Measurements from ENCODE around the gene FAM83C.

FAM83C gene

DNA sequence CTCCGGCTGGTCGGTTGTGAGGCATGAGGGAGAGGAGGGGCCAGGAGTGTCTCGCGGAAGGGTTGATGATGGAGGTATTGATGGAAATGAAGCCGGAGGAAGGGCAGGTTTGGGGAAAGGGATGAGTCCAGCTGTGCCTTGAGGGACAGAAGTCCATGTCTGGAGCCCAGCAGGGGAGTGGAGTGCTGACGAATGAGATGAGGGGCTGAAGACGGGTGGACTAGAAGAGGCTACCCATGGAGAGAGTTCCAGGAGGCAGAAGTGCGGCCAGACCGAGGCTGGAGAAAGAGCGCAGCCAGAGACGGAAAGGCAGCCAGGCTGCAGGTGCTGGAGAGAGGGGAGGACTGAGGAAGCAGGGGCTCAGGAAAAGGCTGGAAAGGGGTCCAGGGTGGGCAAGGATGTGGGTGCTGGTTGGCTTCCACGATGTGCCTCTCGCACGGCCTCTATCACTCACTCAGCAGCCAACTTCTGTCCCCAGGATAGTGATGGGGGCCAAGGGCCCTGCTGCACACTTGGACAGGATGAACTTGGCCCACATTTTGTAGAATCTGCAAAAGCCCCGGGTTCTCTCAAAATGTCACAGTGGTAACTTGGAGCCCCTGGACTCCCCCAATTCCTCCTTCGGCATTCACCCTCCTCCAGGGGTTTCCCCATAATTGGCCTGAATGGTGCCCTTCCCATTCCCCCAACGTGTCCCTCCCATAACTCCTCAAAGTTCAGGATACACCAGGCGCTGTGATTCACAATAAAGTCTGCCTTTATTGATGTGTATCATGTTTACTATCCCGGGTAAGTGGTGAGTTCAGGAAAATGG lies 7.0 kb downstream of the FAM83C start:
- DNase-seq, result peak in 6 of 56 donors; percentile 22 to 46 (median 40)

DNA sequence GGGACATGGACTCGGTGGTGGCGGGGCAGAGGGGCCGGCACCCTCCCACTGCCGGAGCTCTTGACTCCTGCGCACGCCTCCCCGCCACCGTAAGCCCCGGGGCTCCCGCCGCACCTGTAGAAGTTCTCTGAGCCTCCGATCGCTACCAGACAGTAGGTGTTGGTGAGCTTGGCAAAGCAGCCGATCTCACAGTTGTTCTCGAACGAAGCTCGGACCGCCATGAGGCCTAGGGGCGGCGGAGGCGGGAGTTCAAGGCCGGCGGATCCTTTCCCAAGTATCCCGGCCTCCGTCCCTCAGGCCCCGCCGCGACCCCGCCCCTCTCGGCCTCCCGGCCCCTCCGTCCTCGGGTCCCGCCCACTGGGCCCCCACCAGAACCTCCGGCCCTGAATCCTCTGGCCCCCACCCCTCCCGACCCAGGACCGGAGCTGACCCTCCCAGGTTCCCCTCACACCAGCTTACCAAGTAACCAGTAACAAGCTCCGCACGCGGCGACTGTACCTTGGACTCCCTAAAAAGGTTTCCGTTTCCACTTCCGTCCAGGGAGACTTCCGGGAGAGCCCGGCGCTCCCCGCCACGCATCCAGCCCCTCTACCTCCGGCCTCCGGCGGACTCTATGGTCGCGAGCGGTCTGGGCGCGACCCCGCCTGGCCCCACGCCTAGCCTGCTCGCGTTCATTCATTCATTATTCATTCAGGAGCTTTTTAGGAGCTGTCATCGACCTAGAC lies 7.8 kb downstream of the FAM83C start, which contains the start of gene EIF6:
EIF6 (minus strand) TSS at position 506 of the 725 bp plus-strand sequence; CDS start at position 221, 285 bp downstream.
- DNase-seq, result peak in 54 of 56 donors; percentile 18 to 84 (median 68)

DNA sequence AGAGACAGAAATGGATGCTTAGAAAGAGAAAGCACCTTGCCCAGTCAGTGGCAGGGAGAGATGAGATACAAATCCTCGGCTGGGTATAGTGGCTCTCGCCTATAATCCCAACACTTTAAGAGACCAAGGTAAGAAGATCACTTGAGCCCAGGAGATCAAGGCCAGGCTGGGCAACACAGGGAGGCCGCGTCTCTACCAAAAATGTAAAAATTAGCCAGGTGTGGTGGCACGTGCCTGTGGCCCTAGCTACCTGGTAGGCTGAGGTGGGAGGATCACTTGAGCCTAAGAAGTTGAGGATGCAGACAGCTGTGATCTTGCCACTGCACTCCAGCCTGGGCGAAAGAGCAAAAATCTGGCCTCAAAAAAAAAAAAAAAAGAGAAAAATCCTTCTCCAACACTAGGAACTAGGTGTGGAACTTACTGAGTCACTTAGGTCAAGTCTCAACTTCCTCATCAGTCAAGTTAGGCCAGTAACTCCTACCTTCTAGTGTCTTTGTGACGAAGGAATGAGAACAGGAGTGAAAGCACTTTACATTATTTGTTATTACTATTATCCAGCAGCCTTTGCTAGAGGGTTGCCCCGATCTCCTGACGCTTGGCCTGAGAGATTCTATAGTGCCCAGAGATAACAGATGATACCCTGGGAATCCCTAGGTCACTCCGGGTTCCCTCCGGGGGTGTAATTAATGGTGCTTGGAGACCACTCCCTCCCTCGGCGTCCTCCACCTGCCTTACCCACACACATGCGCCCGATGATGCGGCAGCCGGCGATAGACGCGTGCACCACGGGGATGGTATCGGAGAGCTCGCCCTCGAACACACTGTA lies 8.6 kb downstream of the FAM83C start:
- no peak for DNase-seq

DNA sequence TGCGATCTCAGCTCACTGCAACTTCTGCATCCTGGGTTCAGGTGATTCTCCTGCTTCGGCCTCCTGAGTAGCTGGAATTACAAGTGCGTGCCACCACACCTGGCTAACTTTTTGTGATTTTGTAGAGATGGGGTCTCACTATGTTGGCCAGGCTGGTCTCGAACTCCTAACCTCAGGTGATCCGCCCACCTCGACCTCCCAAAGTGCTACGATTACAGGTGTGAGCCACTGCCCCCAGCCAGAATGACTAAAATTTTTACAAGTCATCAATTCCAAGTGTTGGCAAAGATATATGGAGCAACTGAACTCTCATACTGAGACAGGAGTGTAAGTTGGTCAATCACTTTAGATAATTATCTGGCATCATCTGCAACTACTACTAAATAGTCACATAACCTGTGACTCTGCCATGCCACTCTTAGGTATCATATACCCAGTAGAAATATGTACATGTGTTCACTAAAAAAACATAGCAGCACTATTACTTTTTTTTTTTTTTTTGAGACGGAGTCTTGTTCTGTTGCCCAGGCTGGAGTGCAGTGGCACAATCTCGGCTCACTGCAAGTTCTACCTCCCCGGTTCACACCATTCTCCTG lies 10.6 kb downstream of the FAM83C start:
- no peak for DNase-seq

DNA sequence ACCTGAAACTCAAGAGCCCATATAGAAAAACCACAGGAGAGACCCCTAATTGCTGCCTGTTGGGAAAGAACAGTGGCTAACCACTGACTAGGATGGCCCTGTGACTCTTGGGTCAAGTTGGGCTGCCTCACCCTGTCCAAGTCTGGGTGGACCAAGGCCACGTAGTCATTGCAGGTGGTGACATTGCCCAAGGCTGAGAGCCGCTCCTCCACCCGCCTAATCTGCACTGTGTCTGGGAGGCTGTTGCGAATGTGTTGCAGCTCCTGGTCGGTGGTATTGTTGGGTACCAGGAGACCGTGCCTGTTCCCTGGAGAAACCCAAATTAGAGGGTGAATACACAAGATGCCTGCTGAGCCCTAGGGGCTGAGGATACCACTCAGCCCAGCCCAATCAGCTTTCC lies 11.7 kb downstream of the FAM83C start:
- no peak for DNase-seq

DNA sequence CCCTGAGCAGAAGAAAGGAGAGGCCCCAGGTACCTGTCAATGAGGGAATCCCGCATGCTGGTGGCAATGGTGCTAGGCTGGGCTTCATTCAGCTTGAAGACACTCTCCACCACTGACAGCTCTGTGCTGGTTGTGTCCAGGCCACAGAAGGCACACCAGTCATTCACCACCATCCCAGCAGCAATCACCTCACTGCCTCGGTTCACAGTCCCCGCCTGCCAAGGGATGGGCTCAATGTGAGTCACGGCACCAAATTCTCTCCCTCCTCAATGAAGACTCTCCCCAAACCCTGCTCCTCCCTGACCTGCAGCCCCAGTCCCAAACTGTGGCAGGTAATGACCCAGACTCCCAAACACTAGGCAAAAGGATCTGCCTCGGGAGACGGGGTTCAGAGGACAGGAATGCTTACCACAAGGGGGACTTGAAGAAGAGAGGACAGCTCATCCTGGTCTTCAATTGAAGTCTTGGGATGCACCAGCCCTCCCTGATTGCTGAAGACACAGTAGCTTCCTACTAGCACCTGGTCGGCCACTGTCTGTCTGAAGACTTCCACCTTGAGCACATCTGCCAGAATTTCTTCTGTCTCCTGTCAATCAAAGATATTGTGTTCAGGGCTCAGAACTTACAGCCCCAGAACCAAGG lies 12.6 kb downstream of the FAM83C start:
- DNase-seq, result no peak

DNA sequence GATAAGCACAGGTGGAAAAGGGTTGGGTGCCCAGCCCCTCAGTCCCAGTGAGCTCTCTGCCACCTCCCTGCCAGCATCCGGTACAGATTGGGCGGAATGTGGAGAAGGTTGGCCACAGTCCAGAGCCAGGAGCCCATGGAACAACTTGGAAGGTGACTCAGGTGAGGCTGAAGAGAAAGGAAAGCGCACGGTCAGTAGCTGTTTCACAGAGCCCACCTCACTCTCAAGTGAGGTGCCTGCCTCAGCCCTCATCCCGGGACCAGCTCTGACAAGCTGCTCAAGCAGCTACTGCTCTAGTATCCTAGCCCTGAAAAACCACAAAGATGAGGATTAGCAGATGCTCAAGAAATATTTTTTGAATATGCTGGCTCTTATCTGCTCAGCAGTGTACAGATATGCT lies 13.2 kb downstream of the FAM83C start:
- no peak for DNase-seq

DNA sequence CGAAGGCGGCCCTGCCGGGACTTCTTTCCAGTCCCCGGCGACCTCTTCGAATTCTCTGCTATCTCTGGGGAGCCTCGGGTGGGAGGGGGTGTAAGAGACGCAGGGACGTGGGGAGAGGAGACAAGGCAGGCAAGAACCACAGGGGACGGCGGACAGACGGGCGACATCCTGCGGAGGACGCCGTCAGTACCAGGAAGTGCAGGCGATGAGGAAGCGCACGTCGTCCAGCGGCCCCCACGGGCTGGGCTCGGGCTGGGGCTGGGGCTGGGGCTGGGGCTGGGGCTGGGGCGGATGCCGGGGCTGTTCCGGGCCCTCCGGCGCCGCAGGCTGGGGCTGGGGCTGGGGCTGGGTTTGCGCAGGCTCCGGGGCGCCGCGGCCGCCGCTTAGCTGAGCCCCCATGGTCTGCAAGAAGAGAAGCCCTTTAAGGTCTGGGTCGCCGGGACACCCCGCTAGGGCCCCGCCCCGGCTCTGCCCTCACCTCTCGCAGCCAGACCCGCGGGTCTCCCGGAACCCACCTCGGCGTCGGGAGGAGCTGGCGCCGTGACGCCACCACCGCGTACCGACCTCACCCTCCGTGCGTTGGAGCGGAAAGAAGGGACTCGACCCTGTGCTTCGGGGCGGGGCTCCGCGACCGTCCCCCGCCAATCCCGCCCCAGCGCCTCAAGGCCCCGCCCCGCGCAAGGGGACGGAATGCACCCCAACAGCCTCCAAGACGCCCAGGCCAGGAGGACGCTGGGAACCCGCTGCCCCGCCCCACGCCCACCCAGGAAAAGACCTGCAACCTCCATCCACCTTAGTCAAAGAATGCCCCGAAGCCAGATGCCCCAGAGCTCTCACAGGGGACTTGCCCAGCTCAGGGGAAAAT lies 14.5 kb downstream of the FAM83C start, which contains the start of gene MMP24OS:
MMP24OS (minus strand) TSS at position 592 of the 865 bp plus-strand sequence; CDS start at position 399, 193 bp downstream.
- peak; percentile 25 to 93 (median 79) for DNase-seq

DNA sequence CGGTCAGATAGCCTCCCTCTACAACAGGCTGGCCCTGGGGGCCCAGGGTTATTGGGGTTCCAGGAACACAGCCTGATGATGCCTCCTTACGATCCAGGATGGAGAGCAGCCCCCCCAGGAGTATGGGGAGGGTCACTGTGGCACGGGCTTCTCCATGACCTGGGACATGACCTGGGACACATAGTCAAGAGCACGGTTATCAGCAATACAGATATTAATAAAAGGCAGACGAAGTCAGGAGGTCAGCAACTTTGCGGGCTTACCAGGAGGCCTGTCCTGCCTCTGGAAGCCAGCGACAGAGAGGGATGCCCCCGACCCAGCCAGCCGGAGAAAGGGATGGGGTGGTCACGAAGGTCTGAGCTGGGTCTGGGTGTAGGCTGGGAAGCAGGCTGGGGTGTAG lies 15.1 kb downstream of the FAM83C start:
- peak in 1 of 56 donors; percentile 57 for DNase-seq

DNA sequence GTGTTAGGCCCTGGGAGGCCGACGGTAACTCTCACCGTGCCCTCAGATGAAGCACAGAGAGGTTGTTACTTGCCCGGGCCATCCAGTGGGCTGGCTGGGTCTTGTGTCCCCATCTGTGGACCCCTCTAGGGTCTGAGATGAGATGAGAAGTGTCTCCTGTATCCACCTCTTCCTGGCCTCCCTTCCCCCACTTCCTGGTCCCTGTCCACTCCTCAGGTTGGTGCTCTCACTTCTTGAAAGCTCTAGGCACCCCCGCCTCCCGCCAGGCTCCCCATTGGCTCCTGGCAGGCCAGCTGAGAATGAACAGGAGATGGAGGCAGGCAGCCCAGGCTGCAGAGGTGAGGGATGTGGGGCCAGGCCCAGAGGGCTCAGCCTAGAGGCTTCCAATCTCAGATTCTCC lies 15.8 kb downstream of the FAM83C start:
- DNase-seq, result no peak

DNA sequence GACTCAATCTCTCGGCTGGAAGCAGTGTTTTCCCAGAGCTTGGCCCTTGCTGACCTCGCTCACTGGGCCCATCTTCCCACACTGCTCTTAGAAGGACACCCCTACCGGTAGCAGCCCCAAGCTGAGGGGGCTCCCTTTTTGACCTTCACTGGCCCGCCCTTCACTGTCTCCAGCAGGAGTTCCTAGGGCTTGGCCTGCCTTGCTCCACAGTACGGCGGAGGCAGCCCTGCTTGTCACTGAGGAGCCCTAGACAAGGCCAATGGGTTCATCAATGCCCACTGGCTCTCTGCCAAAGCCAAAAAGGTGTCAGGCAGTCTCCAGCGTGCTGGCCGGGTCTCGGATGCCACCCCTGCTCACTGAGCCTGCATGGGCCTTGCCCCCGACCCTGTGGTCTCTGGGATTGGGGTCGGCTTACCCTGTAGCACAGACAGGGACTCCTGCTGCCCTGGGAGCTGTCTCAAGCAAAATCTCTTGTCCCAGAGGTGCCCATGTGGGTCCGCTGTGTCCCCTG lies 16.4 kb downstream of the FAM83C start:
- no peak for DNase-seq

DNA sequence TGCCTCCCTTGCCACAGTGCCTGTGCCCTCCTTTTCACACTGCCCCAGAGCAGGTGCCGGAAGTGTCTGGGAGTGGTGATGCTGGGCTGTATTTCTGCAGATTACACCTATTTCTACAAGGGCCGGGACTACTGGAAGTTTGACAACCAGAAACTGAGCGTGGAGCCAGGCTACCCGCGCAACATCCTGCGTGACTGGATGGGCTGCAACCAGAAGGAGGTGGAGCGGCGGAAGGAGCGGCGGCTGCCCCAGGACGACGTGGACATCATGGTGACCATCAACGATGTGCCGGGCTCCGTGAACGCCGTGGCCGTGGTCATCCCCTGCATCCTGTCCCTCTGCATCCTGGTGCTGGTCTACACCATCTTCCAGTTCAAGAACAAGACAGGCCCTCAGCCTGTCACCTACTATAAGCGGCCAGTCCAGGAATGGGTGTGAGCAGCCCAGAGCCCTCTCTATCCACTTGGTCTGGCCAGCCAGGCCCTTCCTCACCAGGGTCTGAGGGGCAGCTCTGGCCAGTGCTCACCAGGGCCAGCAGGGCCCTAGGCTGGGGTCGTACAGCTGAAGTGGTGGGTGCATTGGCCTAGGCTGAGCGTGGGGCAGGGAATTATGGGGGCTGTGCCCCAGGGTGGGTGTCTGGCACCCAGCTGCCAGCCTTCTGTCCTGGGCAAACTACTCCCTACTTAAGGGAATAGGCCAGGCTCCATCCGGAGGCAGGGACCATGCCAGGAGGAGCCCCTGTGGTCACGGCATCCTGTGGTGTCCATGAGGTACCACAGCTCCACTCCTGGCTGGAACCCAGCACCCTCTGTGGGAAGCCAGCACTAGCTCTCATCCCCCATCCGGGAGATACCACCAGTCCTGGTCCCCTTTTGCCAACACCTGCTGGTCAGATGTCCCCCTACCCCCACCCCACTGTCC lies 17.8 kb downstream of the FAM83C start:
- DNase-seq, result no peak

DNA sequence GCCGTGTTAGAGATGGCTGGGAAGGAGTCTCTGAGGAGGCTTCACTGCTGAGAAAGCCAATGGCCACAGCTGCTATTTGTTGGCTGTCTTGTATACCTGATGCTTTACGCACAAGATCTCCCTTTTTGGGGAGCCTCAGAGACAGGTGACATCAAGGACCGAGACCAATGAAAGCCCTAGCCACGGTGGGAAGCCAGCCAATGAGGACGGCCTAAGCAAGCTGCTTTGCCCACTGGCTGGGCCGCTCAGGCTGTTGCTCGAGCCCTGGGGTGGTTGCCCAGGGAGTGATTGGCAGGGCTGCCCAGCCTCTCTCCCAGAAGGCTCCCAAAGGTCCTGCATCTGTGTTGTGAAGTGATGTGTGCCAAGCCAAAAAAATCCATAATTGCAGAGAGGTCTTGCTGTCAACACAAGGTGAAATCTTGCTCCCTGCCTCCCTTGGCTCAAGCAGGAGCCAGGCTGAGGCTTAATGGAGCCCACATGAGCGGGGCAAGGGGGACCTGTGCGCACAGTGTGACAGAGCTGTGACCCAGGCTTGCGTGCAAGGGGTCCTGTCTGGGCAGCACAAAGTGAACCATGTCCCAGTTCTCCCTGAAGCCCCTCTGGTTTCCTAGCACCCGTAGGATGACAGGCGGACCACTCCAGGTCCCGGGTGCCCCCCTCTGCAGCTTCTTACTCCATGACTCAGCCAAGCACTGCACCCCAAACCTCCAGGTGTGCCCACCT lies 18.6 kb downstream of the FAM83C start:
- peak in 37 of 56 donors; percentile 8 to 80 (median 27) for DNase-seq

DNA sequence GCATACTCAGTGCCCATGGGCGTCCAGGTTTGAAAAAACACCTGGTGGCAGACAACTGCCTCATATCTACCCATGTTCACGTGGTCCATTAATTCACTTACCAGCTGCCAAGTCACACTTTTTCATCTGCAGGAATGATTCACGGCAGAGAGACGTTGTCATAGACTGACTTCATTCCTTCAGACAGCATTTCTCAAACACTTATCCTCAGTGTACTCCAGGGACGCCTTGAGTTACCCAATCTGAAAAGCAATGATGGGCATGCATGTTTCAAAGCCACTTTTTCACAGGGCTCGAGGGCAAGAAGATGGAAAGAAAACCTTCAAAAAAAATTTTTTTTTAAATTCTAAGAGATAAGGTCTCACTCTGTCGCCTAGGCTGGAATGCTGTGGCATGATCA lies 20.3 kb downstream of the FAM83C start:
- peak in 1 of 56 donors; percentile 27 for DNase-seq

DNA sequence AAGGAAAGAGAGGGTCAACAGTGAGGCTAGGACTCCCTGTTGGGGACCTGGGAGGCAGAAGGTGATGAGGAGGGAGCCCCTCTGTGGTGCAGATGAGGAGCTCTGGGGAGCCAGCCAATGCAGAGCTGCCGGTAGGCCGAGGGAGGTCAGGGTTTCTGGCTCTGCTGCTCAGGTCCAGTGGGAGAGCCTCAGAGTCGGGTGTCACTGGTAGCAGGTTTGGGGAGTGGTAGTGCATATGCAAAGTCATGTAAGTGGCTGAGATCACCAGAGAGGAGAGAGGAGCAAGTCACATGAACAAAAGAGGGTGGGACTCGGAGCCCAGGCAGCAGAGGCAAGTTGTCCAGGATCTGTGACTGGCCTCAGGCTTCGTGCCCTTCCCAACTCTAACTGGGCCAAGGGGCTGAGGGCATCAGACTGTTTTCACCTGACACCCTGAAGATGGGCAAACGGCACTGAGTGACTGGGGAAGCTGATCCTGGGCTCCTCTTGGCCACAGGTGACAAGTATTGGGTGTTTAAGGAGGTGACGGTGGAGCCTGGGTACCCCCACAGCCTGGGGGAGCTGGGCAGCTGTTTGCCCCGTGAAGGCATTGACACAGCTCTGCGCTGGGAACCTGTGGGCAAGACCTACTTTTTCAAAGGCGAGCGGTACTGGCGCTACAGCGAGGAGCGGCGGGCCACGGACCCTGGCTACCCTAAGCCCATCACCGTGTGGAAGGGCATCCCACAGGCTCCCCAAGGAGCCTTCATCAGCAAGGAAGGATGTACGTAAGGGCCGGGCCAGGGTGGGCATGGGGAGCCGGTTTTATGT lies 20.9 kb downstream of the FAM83C start:
- DNase-seq, result no peak

Measured in nucleus accumbens (tissue), 56 donors.